GM12892 (cell line): ENCODE results near the gene RFTN1.

Experiments
- POLR2A ChIP-seq: IDR thresholded peaks from 2 replicates; pipeline ENCODE4 v1.6.1; 2011; ENCODE audit warnings: low read depth, low read length, control low read depth
- TAF1 ChIP-seq: IDR thresholded peaks from 2 replicates; pipeline ENCODE4 v1.6.1; 2011; ENCODE audit warnings: low read depth, mild to moderate bottlenecking, control low read depth, low read length, borderline replicate concordance

DNA sequence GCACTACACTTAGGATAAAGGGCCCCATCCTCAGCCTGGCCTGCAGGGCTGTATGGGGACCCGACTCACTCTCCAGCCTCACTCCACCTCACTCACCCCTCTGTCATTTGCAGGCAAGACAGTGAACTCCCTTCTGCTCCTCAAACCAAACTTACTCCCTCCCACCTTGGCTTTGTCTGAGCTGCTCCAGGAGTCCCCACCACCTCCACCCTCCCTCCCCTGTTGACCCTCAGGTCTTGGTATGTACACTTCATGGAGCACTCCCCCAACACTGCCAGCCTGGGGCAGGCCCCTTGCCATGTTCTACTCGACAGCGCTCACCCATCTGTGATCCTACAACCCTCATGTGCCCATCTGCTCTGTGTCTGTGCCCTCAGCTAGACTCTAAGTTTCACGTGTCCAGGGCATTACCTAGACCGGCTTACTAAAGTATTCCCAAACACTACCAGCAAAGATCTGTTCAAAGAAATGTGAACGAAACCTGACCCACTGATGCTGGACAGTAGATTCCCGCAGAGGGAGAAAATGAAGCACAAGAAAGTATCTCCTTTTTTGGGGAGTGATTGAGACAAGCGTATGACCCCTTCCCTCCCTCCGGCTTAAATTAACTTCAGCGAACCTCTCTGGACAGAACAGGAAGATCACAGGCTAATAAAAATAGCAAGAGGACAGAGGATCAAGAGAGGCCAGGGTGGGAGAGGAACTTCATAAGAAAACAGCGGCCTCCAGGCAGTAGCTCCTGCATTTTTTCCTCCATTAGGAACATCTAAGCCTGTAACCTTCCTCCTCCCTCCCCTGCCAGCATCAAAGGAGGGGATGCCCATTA lies 113.2 kb downstream of the RFTN1 start:
- TF ChIP-seq POLR2A = no peak
- no peak for TF ChIP-seq TAF1
